Smooth muscle cell (in vitro differentiated cells): ENCODE data around the gene GGA1. TPM values are rescaled to one million over a fixed set of nuclear protein-coding genes. Genes with fewer than 3 reads are reported as not detected.

Experiments used
- DNase-seq: peaks from one replicate; lab custom pipeline; 2025; ENCODE audit not compliant: unreplicated experiment; lab: John Stamatoyannopoulos, UW
- H2AFZ ChIP-seq: fragments of 200-600 bp; sonication (generic); 2 replicates; pipeline ENCODE4 v1.6.0; 2016; ENCODE audit warnings: antibody characterized with exemption, low read depth, mild to moderate bottlenecking
- H3F3A ChIP-seq: fragments of 200-600 bp; sonication (generic); 2 replicates; pipeline ENCODE4 v1.6.0; 2017; ENCODE audit warnings: antibody characterized with exemption, low read depth
- H3K27ac ChIP-seq: fragments of 200-600 bp; sonication (generic); 2 replicates; pipeline ENCODE4 v1.5.1; 2016; ENCODE audit warnings: low read depth, mild to moderate bottlenecking
- H3K27me3 ChIP-seq: fragments of 200-600 bp; sonication (generic); 2 replicates; pipeline ENCODE4 v1.6.1; 2016; ENCODE audit warnings: low read depth, mild to moderate bottlenecking
- H3K36me3 ChIP-seq: fragments of 200-600 bp; sonication (generic); 2 replicates; pipeline ENCODE4 v1.5.1; 2016; ENCODE audit warnings: low read depth
- H3K4me1 ChIP-seq: fragments of 200-600 bp; sonication (generic); 2 replicates; pipeline ENCODE4 v1.5.1; 2016; ENCODE audit warnings: low read depth
- H3K4me2 ChIP-seq: fragments of 200-600 bp; sonication (generic); 2 replicates; pipeline ENCODE4 v1.6.0; 2016; ENCODE audit warnings: mild to moderate bottlenecking
- H3K4me3 ChIP-seq: fragments of 200-600 bp; sonication (generic); 2 replicates; pipeline ENCODE4 v1.5.1; 2016; ENCODE audit warnings: mild to moderate bottlenecking
- H3K79me2 ChIP-seq: fragments of 200-600 bp; sonication (generic); 2 replicates; pipeline ENCODE4 v1.6.0; 2016; ENCODE audit warnings: low read depth, mild to moderate bottlenecking
- H3K9ac ChIP-seq: fragments of 200-600 bp; sonication (generic); 2 replicates; pipeline ENCODE4 v1.6.0; 2016; ENCODE audit warnings: low read depth
- H3K9me3 ChIP-seq: fragments of 200-600 bp; sonication (generic); replicated peaks from 2 replicates; pipeline ENCODE4 v1.5.1; 2016; ENCODE audit warnings: low read depth
- H4K20me1 ChIP-seq: fragments of 200-600 bp; sonication (generic); 2 replicates; pipeline ENCODE4 v1.6.0; 2016; ENCODE audit warnings: low read depth
- WGBS: methylation state at CpG from one replicate; pipeline ENCODE4 v1.1.7; 2016; ENCODE audit warnings: low lambda C conversion rate; 5-methylcytosine and 5-hydroxymethylcytosine counted together
- polyA plus RNA-seq: library from polyadenylated mRNA; unstranded; fragments of >200 nt; fragmentation: Nextera tagmentation; extraction: Ambion mirVana; gene quantifications from 2 replicates; pipeline ENCODE4 v1.2.1, GENCODE V29; 2016
- total RNA-seq: library from RNA; depleted of rRNA; stranded (reverse); fragments of >200 nt; gene quantifications from 2 replicates; pipeline ENCODE4 v1.2.3, GENCODE V29; 2014
- TF ChIP-seq, protein P1 (sequence below): fragments of 200-600 bp; sonication (generic); IDR thresholded peaks from 2 replicates; pipeline ENCODE4 v1.5.1; 2017; ENCODE audit warnings: borderline replicate concordance, mild to moderate bottlenecking, antibody characterized with exemption; ENCODE audit not compliant: insufficient read depth, poor library complexity, severe bottlenecking

Gene GGA1
- total and polyA plus RNA-seq, 2 experiments from 2014 or later, result 15.6 to 44.0 TPM

GRCh38 chr22:37672920-37673455, 64.4 kb downstream of the GGA1 start:
- Histone ChIP-seq H3K9ac (no peak overlapping the region), H3K36me3 (no peaks in the 10 kb centered on the region), H3K27ac (no peak overlapping the region), H3K27me3 (no peaks in the 10 kb centered on the region), H3K9me3 (no peaks in the 10 kb centered on the region), H3K4me3 (no peak overlapping the region), H3K79me2 (peaks cover 19% of the 10 kb centered on the region), H4K20me1 (peaks cover 9% of the 10 kb centered on the region), H3K4me1 (peaks cover 3% of the 10 kb centered on the region), H3F3A (peaks cover 22% of the 10 kb centered on the region), H3K4me2 (no peak overlapping the region), H2AFZ (no peak overlapping the region)
- 89% methylated on average over 11 of the region's 11 CpGs for WGBS
- TF ChIP-seq, protein P1, sequence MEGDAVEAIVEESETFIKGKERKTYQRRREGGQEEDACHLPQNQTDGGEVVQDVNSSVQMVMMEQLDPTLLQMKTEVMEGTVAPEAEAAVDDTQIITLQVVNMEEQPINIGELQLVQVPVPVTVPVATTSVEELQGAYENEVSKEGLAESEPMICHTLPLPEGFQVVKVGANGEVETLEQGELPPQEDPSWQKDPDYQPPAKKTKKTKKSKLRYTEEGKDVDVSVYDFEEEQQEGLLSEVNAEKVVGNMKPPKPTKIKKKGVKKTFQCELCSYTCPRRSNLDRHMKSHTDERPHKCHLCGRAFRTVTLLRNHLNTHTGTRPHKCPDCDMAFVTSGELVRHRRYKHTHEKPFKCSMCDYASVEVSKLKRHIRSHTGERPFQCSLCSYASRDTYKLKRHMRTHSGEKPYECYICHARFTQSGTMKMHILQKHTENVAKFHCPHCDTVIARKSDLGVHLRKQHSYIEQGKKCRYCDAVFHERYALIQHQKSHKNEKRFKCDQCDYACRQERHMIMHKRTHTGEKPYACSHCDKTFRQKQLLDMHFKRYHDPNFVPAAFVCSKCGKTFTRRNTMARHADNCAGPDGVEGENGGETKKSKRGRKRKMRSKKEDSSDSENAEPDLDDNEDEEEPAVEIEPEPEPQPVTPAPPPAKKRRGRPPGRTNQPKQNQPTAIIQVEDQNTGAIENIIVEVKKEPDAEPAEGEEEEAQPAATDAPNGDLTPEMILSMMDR, result no peak
- DNase-seq, result no peak

GRCh38 chr22:37674248-37674647, 65.6 kb downstream of the GGA1 start:
- TF ChIP-seq, protein P1, result no peak
- Histone ChIP-seq H3K4me2 (peak overlapping the region; percentile 35), H4K20me1 (peaks cover 21% of the 10 kb centered on the region), H3K79me2 (peaks cover 23% of the 10 kb centered on the region), H3K4me1 (peaks cover 3% of the 10 kb centered on the region), H3K4me3 (no peak overlapping the region), H3K27me3 (no peaks in the 10 kb centered on the region), H3F3A (peaks cover 28% of the 10 kb centered on the region), H3K9ac (no peak overlapping the region), H2AFZ (no peak overlapping the region), H3K36me3 (no peaks in the 10 kb centered on the region), H3K9me3 (no peaks in the 10 kb centered on the region), H3K27ac (peak overlapping the region; percentile 92)
- DNase-seq, result no peak
- 93% methylated on average over 12 of the region's 12 CpGs for WGBS

DNA sequence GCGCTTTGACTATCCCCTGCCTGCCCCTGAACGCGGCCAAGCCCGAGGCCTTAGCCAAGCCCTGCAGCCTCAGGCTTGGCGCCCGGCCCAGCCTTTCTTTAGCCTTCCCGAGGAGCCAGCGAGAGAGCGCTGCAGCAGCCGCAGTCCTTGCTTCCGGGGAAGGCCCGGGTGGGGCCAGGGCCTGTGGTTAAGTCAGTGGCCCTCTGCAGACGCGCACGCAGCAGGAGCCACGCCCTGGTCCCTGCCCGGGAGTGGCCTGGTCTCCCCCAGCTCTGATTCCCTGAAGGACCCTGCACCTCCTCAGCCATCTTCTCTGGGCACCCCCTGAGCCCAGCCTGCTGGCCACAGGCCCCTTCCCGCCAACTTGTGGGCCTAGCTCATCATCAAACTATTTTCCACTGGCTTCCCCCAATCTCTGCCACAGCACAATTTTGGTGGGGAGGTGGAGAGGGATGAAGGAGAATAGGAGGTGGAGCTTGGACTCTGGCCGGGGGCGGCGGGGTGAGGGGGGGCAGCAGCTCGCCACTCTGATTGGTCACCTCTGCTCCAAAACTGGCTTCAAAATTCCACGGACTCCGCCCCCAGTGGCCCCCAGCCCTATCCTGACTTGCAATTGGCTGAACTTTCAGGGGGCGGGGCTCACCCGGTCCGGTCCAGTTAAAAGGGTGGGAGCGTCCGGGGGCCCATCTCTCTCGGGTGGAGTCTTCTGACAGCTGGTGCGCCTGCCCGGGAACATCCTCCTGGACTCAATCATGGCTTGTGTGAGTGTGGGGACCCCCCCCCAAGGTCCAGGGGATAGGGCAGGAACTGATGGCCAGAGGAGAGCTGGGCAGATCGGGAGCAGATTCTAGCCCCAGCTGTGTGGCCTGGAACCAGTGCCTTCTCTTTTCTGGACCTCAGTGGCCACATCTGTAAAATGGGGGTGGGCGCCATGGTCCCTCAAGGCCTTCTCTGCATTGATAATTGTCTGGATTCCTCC, 66.6 kb downstream of the GGA1 start, which contains the start of gene LGALS1:
TSS of gene LGALS1 (plus strand) at position 686 of the 979 bp plus-strand sequence. CDS start at position 753, 67 bp downstream.
- Histone ChIP-seq H4K20me1 (peaks cover 31% of the 10 kb centered on the region), H3K9me3 (no peaks in the 10 kb centered on the region), H3K9ac (peak within 1 kb of the TSS; percentile 93), H3K36me3 (no peaks in the 10 kb centered on the region), H3F3A (peaks cover 38% of the 10 kb centered on the region), H3K27me3 (no peaks in the 10 kb centered on the region), H3K4me3 (peak within 1 kb of the TSS; percentile 74), H3K27ac (peak within 1 kb of the TSS; percentile 92), H3K79me2 (peaks cover 23% of the 10 kb centered on the region), H3K4me1 (peaks cover 3% of the 10 kb centered on the region), H2AFZ (no peak within 1 kb of the TSS), H3K4me2 (peak within 1 kb of the TSS; percentile 97)
- WGBS, result 23% methylated on average over 34 of the region's 34 CpGs
- DNase-seq, result peak; percentile 89
- TF ChIP-seq, protein P1, result no peak
